ENCODE results near the gene SLC9A9.

DNA sequence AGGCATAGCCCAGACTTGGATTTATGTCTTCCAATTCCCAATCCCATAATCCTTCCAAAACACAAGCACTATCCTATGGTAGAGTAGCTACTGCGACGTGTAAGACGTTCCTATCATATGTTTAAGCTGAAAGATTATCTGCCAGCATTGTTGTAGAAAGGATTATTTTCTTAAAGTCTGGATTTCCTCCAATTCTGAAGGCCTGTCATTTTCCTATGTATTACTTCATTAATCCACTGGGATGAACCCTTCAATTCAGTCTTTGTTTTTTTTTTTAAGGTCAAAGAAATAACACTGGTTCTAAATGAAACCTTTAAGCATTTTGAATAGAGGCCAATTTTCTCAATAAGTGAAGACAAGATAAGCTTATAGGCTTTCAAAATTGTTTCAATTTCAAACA is 289.0 kb downstream of the SLC9A9 start:
- TF ChIP-seq POLR2A (IDR thresholded peaks at IDR 0.05) (no peak), CTCF (IDR thresholded peaks at IDR 0.05) (no peak), POLR2AphosphoS5 (IDR thresholded peaks at IDR 0.05) (no peak), EP300 (IDR thresholded peaks at IDR 0.05) (no peak)
